M059J (cell line): ENCODE results near the gene MEX3B. TPM values are rescaled to one million over a fixed set of nuclear protein-coding genes. Genes with fewer than 3 reads are reported as not detected.
"Not testable (repeated sequence)": the region's sequence is repeated elsewhere in the genome, so short reads cannot be mapped to it uniquely, and the experiment has no call there.

Experiments used
- DNase-seq: peaks from one replicate; pipeline ENCODE4 v3.0.0-alpha.2; 2012; ENCODE audit warnings: low read depth
- total RNA-seq: library from RNA; depleted of rRNA; stranded (reverse); fragments of >200 nt; shearing (Covaris generic); gene quantifications from 2 replicates; pipeline ENCODE4 v1.2.3, GENCODE V29; 2014

Gene MEX3B
- total RNA-seq, 1 experiment from 2014 or later, result 4.1 TPM

GRCh38 chr15:82048811-82049210 lies 3.0 kb upstream of the MEX3B start:
- DNase-seq, result no peak

- DNase-seq, result peak; percentile 10
Measured at GRCh38 chr15:82047453-82048400, 1.9 kb upstream of the MEX3B start.

GRCh38 chr15:82046666-82047452 lies 1.0 kb upstream of the MEX3B start:
- peak; percentile 84 for DNase-seq

- DNase-seq, result peak; percentile 45
Measured at GRCh38 chr15:82045179-82045891, 483 bp downstream of the MEX3B start.

GRCh38 chr15:82044373-82045178 lies 1.2 kb downstream of the MEX3B start:
- DNase-seq, result peak; percentile 31

GRCh38 chr15:82043796-82044372 lies 1.9 kb downstream of the MEX3B start:
- DNase-seq, result no peak

- DNase-seq, result no peak
Measured at GRCh38 chr15:82043130-82043673, 2.6 kb downstream of the MEX3B start.

- no peak for DNase-seq
Measured at GRCh38 chr15:82040862-82041261, 5.0 kb downstream of the MEX3B start.

GRCh38 chr15:82040390-82040789 lies 5.4 kb downstream of the MEX3B start:
- no peak for DNase-seq

- DNase-seq, result no peak
Measured at GRCh38 chr15:82039871-82040270, 5.9 kb downstream of the MEX3B start.

GRCh38 chr15:82036461-82036860 lies 9.4 kb downstream of the MEX3B start:
- DNase-seq, result no peak

- no peak for DNase-seq
Measured at GRCh38 chr15:82031871-82032270, 13.9 kb downstream of the MEX3B start.

GRCh38 chr15:82030176-82030575 lies 15.6 kb downstream of the MEX3B start:
- no peak for DNase-seq

- not testable (repeated sequence) for DNase-seq
Measured at GRCh38 chr15:82028163-82028562, 17.7 kb downstream of the MEX3B start.

GRCh38 chr15:82021992-82022391 lies 23.8 kb downstream of the MEX3B start:
- DNase-seq, result no peak

GRCh38 chr15:82020625-82021394 lies 25.0 kb downstream of the MEX3B start:
- DNase-seq, result no peak

GRCh38 chr15:82018201-82018600 lies 27.6 kb downstream of the MEX3B start:
- peak; percentile 3 for DNase-seq

- DNase-seq, result no peak
Measured at GRCh38 chr15:82017656-82018055, 28.2 kb downstream of the MEX3B start.

GRCh38 chr15:82014989-82015388 lies 30.8 kb downstream of the MEX3B start:
- peak; percentile 32 for DNase-seq

GRCh38 chr15:82012908-82013307 lies 32.9 kb downstream of the MEX3B start:
- no peak for DNase-seq
